Stimulated activated CD8-positive, alpha-beta memory T cell treated with anti-CD3 and anti-CD28 coated beads, Interleukin-15, amount 100 ng/mL, for 1 hour (primary cell): ENCODE results near the gene AUH.
"Not testable (repeated sequence)": the region's sequence is repeated elsewhere in the genome, so short reads cannot be mapped to it uniquely, and the experiment has no call there.

ENCODE experiments used
- DNase-seq: peaks from one replicate; pipeline ENCODE4 v3.0.0-alpha.2; 2020; ENCODE audit warnings: low read depth

The AUH gene

DNA sequence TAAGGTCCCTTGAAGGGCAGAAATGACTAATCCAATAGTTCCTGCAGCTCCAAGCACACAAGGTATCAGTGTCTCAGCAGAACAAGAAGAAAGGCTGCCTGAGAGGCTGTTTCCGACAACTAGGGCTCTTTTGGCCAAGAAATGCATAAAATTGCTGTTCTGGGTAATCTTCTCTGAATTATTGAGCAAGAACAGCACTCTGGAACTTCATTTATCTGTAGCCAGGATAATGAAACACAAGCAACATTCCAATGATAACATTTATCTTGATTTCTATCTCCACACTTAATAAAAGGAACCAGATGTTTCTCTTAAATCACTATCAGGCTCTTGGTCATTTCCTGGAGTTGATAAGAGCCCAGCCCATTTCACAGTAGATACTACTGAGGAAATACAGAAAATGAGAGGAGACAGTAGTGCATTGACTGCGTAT lies 17.0 kb upstream of the AUH start:
- no peak for DNase-seq

- DNase-seq: not testable (repeated sequence)
These were observed 16.3 kb upstream of the AUH start for GRCh38 chr9:91378054-91378453.

- DNase-seq: no peak
These were observed 14.5 kb upstream of the AUH start for GRCh38 chr9:91376239-91376638.

GRCh38 chr9:91374939-91375338 lies 13.2 kb upstream of the AUH start:
- DNase-seq: no peak

GRCh38 chr9:91371894-91372293 lies 10.2 kb upstream of the AUH start:
- no peak for DNase-seq

DNA sequence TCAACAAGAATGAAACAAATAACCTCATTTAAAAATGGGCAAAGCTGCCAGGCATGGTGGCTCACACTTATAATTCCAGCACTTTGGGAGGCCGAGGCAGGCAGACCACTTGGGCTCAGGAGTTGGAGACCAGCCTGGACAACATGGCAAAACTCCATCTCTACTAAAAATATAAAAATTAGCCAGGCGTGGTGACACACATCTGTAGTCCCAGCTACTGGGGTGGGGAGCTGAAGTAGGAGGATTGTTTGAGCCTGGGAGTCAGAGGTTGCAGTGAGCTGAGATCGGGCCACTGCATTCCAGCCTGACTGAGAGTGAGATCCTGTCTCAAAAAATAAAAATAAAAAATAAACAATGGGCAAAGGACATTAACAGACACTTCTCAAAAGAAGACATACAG lies 8.3 kb upstream of the AUH start:
- DNase-seq: not testable (repeated sequence)

GRCh38 chr9:91364702-91365101 lies 3.0 kb upstream of the AUH start:
- no peak for DNase-seq

DNA sequence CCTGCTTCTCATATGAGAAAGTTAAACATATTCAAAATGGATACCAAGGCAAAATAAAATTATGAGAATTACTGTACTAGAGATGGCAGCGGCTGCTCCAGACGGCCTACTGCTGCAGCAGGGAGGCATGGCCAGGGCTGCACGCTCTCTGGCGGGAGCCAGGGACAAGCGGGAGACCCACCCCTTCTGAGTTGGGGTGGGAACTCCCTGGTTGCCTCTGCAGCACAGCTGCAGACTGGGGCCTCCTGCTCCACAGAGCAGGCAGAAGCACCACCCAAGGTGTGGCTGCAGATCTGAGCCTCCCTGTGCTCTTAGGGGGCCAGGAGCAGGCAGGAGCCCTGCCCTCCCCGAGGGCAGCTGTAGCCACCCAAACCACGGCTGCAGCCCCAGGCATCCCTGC lies 2.3 kb upstream of the AUH start:
- no peak for DNase-seq

DNA sequence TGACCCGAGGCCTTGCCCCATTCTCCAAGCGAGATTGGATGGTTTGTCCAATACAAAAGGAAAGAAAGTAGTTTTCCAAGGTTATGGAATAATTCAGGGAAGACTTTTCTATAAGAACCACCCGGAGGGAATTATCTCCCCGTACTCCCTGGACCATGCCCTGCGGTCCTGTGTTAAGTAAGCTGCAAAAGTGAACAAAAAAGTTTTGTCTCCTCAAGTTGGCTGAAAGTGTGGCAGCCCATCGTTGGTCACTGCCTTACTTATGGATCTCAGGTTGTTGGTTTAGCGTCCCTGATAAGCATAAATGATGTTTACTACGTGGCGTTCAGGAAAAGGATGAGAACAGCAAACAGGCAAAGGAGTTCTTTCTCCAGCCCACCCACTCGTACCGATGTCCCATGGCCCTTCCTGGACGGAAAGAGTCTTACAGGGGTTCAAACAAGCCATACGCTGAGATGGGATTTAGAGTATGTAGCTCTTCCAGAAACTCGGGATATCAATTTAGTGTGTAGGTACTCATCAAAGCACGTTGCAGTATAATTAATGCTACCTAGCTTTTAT lies 413 bp upstream of the AUH start:
- no peak for DNase-seq

DNA sequence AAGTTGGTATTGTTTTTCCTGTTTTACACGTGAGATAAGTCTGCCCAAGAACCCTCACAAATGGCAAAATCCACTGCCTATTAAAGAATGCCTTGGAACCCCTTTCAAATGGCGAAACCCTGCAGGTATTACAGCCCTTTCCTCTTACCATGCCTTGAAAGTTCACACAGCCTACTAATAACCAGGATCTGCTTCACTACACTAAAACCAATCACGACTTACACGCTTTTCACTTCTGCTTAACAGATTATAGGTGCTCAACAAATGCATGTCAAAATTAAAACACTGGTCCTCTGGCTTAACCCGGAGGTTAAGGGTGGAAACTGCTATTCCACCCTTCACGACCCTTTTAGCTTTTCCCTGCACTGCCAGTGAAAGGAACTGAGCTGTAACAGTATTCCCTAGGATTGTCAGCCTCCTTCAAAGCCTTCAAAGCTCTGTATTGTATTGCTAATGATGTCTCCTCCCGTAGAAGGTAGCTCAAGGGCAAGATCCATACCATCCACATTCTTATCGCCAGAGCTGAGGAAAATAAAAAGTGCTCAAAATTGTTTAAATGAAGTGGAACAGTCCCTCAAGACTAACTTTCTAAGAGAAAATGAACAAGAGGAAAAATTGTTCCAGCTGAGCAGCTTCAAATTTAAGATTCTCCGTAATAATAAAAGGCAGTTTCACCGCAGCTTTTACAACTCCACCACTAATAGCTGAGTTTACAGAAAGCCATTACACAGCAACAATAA lies 997 bp downstream of the AUH start:
- no peak for DNase-seq

- no peak for DNase-seq
These were observed 1.8 kb downstream of the AUH start for GRCh38 chr9:91359734-91360470.

- DNase-seq: no peak
These were observed 2.6 kb downstream of the AUH start for GRCh38 chr9:91359083-91359482.

DNA sequence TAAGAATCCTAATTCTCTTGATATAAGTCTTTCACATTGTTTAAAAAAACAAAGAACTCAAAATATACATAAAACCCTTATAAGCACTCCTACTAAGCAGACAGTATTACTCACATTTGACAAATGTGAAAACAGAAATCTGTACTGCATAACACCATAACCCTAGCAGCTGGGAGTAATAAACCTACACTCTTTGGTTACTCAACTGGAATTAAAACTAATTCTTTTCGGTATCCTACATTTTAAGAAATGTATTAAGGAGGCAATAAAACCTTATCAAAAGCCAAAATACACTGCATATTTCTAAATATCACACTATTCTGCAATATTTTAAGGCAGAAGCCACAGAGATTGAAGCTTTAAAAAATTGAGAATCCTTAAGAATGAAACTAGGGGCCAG lies 6.8 kb downstream of the AUH start:
- no peak for DNase-seq

DNA sequence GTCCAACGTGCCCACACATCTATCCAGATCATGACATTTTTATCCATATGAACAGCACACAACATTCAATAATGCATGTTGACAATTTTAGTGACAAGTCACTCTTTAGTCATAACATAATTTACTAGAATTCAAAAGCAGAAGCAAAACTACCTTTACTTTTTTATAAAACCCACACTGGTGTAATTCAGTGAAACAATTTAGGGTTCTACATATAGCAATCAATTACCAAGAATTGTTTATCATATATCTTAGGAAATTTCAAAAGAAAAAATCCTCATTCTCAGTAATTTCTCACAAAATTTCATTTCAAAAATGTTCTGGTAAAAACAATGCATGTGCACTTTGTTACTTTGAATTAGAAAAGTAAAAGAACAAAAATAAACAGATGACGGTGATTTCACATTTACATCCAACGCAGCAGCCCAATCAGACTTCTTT lies 12.6 kb downstream of the AUH start:
- DNase-seq: no peak

DNA sequence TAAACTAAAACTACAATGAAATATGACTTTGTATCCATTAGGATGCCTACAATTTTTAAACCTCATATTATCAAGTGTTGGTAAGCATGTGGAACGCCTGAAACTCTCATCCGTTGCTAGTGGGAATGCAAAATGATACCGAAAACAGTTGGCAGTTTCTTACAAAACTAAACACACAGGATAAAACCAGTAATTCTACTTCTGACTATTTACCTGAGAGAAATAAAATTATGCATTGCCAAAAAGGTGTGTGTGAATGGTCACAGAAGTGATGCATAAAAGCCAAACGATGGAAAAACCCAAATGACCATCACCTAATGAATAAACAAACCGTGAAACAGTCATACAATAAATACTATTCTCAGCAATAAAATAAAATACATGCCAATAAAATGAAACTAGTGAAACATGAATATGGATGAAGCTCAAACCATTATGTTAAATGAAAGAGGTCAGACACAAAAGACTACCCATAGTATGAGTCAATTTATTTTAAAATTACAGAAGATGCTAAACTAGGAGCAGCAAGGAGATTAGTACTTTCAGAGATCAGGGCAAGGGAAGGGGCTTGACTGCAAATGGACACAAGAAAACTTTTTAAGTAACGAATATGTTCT lies 13.4 kb downstream of the AUH start:
- no peak for DNase-seq

GRCh38 chr9:91347377-91347776 lies 14.3 kb downstream of the AUH start:
- DNase-seq: no peak

DNA sequence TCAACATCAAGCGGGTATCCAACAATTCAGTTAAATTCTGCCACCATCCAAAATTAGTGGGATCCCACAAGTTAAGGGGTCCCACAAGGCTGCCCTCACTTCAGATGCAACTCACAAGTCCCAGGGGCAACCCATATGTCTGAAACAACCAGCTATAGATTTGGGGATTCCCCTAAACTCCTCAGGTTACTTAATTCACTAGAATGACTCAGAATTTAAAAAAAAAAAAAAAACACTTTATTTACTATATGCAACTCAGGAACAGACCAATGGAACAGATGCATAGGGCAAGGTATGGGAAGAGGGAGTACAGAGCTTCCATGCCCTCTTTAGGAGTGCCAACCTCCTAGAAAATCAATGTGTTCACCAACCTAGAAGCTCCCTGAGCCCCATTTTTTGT lies 15.1 kb downstream of the AUH start:
- no peak for DNase-seq

DNA sequence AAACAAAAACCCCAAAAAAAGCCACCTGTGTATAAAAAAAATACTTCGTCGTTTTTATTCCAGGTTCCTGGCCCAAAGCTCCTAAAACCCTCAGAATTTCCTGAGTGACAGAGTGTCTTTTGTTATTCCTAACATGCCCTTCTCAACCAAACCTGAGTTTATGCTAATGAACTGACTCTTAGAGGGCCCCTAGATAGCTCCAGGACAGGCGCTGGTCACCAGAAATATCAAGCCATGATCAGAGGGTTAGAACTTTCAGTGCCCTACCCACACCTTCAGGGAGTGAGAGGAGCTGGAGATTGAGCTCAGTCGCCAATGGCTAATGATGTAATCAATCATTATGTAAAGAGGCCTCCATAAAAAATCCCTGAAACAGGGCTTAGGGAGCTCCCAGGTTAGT lies 15.7 kb downstream of the AUH start:
- no peak for DNase-seq

GRCh38 chr9:91342575-91342974 lies 19.1 kb downstream of the AUH start:
- no peak for DNase-seq

- DNase-seq: no peak
These were observed 20.0 kb downstream of the AUH start for GRCh38 chr9:91341749-91342148.

DNA sequence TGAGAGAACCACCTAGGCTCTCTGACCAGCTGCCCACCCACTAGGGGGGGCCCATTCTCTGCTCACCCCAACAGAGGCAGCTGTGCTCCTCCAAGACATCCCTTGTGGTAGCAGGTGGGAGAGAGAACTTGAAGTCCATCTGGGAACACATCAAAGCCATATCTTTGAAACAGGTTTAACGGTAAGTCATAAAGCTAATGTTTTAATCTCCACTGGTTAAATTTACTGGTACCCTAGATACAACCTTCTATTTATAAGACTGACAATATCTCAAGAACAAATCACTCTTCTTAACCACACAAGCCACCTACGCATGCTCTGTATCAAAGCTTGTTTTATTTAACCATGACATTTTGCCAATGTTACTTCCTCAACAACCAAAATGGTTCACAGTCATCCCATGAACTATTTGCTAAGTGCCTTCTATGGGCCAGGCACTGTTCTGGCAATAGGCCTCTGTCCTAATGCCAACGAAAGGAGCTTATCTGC lies 20.4 kb downstream of the AUH start:
- no peak for DNase-seq

DNA sequence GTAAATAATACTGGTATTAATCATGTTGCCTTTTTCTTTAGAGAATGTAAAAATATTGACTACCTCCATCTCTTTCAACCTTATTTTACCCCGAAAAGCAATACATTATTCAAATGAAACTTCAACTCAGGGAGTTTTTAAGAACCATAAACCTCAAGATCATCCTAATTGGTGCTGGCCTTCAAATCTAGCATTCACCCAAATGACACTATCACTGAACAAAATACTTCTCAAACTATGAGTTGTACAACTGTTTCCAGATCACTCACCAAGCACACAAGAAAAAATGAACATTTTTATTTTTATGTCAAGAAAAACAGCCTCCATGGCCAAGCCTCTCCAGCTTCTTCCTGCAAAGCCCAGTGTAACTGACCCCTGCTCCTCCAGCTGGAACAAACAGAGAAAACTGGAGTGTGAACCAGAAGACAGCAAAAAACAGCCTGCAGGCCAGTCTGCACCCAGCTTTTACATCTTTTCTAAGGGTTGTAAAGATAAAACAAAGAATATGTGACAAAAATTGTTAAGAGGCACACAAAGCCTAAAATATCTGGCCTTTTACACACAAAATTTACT lies 21.2 kb downstream of the AUH start:
- no peak for DNase-seq
